B cell (primary cell): ENCODE measurements around the gene TNIK.

ENCODE experiments used
- CTCF ChIP-seq: fragments of 200-600 bp; IDR thresholded peaks from one replicate; pipeline ENCODE4 v1.8.0; 2022; ENCODE audit warnings: antibody characterized with exemption, mild to moderate bottlenecking
- EZH2 ChIP-seq: IDR thresholded peaks from 2 replicates; pipeline ENCODE4 v1.6.1; 2012; ENCODE audit warnings: borderline replicate concordance, low read depth, mild to moderate bottlenecking, moderate library complexity, low read length; ENCODE audit not compliant: insufficient read depth, poor library complexity, severe bottlenecking

DNA sequence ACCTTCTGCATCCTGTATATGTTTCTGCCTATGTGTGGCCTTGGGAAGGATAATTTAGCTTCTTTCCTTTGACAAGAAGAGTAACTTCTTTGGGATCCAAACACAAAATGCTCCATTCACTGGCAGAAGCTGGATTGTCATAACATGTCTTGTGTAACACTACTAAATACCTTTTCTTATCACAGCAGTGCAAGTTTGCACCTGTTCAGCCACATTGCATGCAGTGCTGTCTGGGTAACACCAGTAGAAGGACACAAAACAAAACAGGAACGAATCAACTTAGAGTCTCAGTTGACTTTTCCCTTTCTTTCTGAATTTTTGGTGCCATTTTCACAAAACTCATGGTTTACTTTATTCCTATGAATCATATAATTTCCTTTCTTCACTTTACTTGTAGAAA is 43.6 kb upstream of the TNIK start:
- TF ChIP-seq CTCF (no peak), EZH2 (no peak)
